Neural crest cell (in vitro differentiated cells): ENCODE data around the gene CACNA1H. TPM values are rescaled to one million over a fixed set of nuclear protein-coding genes. Genes with fewer than 3 reads are reported as not detected.

ENCODE experiments used
- DNase-seq: peaks from one replicate; pipeline ENCODE4 v3.0.0; 2021; ENCODE audit warnings: low read depth, mixed read lengths, low spot score
- H3K27ac Mint-ChIP-seq: one replicate; pipeline ENCODE4 v1.8.0; 2021; ENCODE audit warnings: mild to moderate bottlenecking, mixed read lengths; ENCODE audit not compliant: unreplicated experiment
- H3K27me3 Mint-ChIP-seq: 2 replicates; pipeline ENCODE4 v1.8.0; 2021; ENCODE audit warnings: low read depth, mild to moderate bottlenecking, mixed read lengths
- H3K36me3 Mint-ChIP-seq: 2 replicates; pipeline ENCODE4 v1.8.0; 2021; ENCODE audit warnings: low read depth, mild to moderate bottlenecking, mixed read lengths
- H3K4me1 Mint-ChIP-seq: 2 replicates; pipeline ENCODE4 v1.8.0; 2021; ENCODE audit warnings: mixed read lengths
- H3K4me3 Mint-ChIP-seq: one replicate; pipeline ENCODE4 v1.8.0; 2021; ENCODE audit warnings: mild to moderate bottlenecking, mixed read lengths
- H3K9me3 Mint-ChIP-seq: 2 replicates; pipeline ENCODE4 v1.8.0; 2021; ENCODE audit warnings: mixed read lengths
- total RNA-seq: library from RNA; stranded (reverse); gene quantifications from 2 replicates; pipeline ENCODE4 v1.2.1, GENCODE V29; 2021
- TF ChIP-seq, protein P1 (sequence below): fragments of 200-600 bp; sonication (generic); conservative IDR thresholded peaks from 2 replicates; pipeline ENCODE4 v1.5.0; 2021; ENCODE audit warnings: antibody characterized with exemption, mild to moderate bottlenecking

The CACNA1H gene
- total RNA-seq, 1 donor from 2014 or later, result 10.7 TPM

- Mint-ChIP-seq H3K4me1 (no peaks in the 10 kb centered on the region), H3K9me3 (no peaks in the 10 kb centered on the region), H3K27ac (no peak overlapping the region), H3K27me3 (no peaks in the 10 kb centered on the region), H3K36me3 (no peaks in the 10 kb centered on the region), H3K4me3 (no peak overlapping the region)
- TF ChIP-seq, protein P1, sequence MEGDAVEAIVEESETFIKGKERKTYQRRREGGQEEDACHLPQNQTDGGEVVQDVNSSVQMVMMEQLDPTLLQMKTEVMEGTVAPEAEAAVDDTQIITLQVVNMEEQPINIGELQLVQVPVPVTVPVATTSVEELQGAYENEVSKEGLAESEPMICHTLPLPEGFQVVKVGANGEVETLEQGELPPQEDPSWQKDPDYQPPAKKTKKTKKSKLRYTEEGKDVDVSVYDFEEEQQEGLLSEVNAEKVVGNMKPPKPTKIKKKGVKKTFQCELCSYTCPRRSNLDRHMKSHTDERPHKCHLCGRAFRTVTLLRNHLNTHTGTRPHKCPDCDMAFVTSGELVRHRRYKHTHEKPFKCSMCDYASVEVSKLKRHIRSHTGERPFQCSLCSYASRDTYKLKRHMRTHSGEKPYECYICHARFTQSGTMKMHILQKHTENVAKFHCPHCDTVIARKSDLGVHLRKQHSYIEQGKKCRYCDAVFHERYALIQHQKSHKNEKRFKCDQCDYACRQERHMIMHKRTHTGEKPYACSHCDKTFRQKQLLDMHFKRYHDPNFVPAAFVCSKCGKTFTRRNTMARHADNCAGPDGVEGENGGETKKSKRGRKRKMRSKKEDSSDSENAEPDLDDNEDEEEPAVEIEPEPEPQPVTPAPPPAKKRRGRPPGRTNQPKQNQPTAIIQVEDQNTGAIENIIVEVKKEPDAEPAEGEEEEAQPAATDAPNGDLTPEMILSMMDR, result no peak
- no peak for DNase-seq
Measured at GRCh38 chr16:1211451-1212268, 58.8 kb downstream of the CACNA1H start.

- Mint-ChIP-seq H3K36me3 (no peaks in the 10 kb centered on the region), H3K27me3 (no peaks in the 10 kb centered on the region), H3K9me3 (no peaks in the 10 kb centered on the region), H3K27ac (no peak overlapping the region), H3K4me1 (no peaks in the 10 kb centered on the region), H3K4me3 (no peak overlapping the region)
- TF ChIP-seq, protein P1, result no peak
- DNase-seq, result no peak
Measured at GRCh38 chr16:1212616-1213194, 59.8 kb downstream of the CACNA1H start.

DNA sequence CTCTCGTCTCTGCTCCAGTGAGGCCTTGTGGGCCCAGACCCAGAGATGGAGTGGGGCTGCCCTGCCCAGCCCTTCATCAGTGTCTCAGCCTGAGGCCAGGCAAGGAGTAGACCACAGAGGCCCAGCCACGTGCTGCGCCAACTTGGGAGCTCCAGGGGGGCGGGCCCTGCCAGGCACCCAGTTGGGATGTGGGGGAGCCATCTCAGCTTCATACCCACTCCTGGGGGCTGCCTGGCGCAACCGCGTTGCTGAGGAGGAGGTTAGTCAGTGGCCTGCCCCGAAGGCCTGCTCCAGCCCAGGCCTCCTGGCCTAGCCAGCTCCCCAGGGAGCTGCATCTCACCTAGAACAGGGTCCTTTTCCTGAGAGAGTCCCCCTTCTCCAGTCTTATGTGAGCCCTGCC is 60.3 kb downstream of the CACNA1H start:
- TF ChIP-seq, protein P1, result no peak
- Mint-ChIP-seq H3K27ac (no peak overlapping the region), H3K4me1 (no peaks in the 10 kb centered on the region), H3K27me3 (no peaks in the 10 kb centered on the region), H3K9me3 (no peaks in the 10 kb centered on the region), H3K4me3 (no peak overlapping the region), H3K36me3 (no peaks in the 10 kb centered on the region)
- no peak for DNase-seq

- Mint-ChIP-seq H3K36me3 (no peaks in the 10 kb centered on the region), H3K27ac (no peak overlapping the region), H3K27me3 (no peaks in the 10 kb centered on the region), H3K9me3 (no peaks in the 10 kb centered on the region), H3K4me1 (no peaks in the 10 kb centered on the region), H3K4me3 (no peak overlapping the region)
- DNase-seq, result no peak
- TF ChIP-seq, protein P1, result no peak
Measured at GRCh38 chr16:1213796-1214372, 61.0 kb downstream of the CACNA1H start.

DNA sequence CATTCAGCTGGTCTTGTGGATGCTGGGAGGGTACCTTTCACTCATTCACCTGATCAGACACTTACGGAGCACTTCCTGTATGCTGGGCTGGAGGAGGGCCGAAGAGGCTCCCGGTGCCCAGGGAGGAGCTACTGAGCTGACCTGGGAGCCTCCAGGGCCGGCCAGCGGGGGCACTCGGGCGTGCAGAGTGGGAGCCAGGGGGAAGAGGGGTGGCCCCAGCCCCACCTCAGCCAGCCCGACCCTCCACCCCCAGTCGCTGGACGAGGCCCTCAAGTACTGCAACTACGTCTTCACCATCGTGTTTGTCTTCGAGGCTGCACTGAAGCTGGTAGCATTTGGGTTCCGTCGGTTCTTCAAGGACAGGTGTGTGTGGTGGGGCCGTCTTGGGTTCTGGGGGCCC is 61.8 kb downstream of the CACNA1H start:
- H3K4me1 Mint-ChIP-seq, result no peaks in the 10 kb centered on the region
- no peaks in the 10 kb centered on the region for H3K27me3 Mint-ChIP-seq
- no peaks in the 10 kb centered on the region for H3K36me3 Mint-ChIP-seq
- no peak overlapping the region for H3K27ac Mint-ChIP-seq
- H3K9me3 Mint-ChIP-seq, result no peaks in the 10 kb centered on the region
- no peak for DNase-seq
- TF ChIP-seq, protein P1, result no peak
- H3K4me3 Mint-ChIP-seq, result no peak overlapping the region
